ENCODE measurements around the gene PP2D1.
A peak's percentile ranks its signal among the peaks of the same experiment; 100 is the strongest.
"Not testable (repeated sequence)": the region's sequence is repeated elsewhere in the genome, so short reads cannot be mapped to it uniquely, and the experiment has no call there.

Gene PP2D1

DNA sequence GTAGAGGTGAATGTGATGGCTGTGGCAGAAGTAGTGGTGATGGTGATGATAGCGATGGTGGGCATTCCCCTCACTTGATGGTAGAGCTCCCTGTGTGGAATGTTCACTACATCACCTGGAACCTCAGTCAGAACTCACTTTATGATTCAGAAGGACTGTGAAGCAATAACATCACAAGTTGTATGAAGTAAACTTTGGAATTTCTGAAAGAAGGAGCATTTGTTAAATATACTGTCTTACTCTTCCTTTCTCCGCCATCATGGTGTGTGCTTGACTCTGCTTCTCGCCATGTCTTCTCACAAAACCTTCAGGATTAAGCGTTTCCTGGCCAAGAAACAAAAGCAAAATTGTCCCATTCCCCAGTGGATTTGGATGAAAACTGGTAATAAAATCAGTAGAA is at the start of gene PP2D1:
TSS of gene PP2D1 (minus strand) at position 101 of the 400 bp plus-strand sequence. CDS start 192 bp downstream, outside the sequence.
- DNase-seq (ENCODE audit: low read depth in 2 of 3, low spot score in 2 of 3): no peak

DNA sequence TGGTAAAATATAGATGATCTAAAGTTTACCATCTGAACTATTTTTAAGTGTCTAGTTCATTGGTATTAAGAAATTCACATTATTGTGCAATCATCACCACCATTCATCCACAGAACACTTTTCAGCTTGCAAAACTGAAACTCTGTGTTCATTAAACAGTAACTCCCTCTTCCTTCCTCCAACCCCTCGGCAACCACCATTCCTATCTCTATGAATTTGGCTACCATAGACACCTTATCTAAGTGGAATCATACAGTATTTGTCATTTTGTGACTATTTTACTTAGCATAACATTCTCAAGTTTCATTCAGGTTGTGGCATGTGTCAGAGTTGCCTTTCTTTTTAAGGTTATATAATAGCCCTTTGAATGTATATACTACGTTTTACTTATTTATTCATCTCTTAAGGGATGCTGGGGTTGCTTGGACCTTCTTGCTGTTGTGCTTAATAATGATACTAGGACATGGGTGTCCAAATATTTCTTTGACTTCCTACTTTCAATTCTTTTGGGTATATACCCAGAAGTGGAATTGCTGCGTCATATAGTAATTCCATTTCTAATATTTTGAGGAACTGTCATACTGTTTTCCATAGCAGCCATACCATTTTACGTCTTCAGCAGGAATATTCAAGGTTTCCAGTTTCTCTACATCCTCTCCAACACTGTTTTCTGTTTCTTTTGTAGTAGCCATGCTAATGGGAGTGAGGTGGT is 49.1 kb upstream of the PP2D1 start:
- no peak for DNase-seq (ENCODE audit: low read depth in 2 of 3, low spot score in 2 of 3)

DNA sequence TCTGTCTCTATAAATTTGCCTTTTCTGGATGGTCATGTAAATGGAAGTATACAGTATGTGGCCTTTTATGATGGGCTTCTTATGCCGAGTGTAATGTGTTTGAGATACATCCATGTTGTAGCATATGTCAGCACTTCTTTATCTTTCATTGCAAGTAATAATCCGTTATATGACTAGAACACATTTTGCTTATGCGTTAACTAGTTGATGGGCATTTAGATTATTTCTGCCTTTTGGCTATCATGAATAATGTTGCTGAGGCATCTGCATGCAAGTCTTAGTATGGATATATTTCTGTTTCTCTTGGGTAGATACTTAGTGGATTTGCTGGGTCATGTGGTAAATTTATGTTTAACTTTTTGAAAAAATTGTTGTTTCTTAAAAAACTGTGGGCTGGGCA is 47.9 kb upstream of the PP2D1 start:
- no peak for DNase-seq (ENCODE audit: low read depth in 2 of 3, low spot score in 2 of 3)

- no peak for DNase-seq (ENCODE audit: low read depth in 2 of 3, low spot score in 2 of 3)
These were observed 45.6 kb upstream of the PP2D1 start for GRCh38 chr3:20057612-20058180.

- DNase-seq (ENCODE audit: low read depth in 2 of 3, low spot score in 2 of 3): no peak
These were observed 44.9 kb upstream of the PP2D1 start for GRCh38 chr3:20056725-20057611.

GRCh38 chr3:20055842-20056241 is 43.8 kb upstream of the PP2D1 start:
- no peak for DNase-seq (ENCODE audit: low read depth in 2 of 3, low spot score in 2 of 3)

- no peak for DNase-seq (ENCODE audit: low read depth in 2 of 3, low spot score in 2 of 3)
These were observed 43.1 kb upstream of the PP2D1 start for GRCh38 chr3:20055020-20055775.

GRCh38 chr3:20054549-20054987 is 42.5 kb upstream of the PP2D1 start:
- peak in 2 of 3 experiments; percentile 38 to 40 for DNase-seq (ENCODE audit: low read depth in 2 of 3, low spot score in 2 of 3)

DNA sequence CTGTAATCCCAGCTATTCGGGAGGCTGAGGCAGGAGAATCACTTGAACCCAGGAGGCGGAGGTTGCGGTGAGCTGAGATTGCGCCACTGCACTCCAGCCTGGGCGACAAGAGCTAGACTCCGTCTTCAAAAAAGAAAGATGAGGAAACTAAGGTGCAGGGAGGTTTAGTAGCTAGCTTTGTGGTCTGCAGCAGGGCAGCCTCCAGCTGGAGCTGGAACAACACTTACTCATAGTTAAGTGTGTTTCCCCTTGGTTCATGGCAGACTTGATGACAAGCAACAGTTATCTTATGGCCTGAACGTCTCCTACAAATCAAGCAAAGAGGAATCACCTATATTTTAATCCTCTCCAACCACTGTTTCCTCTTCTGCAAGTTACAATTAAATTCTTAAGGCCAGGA is 40.8 kb upstream of the PP2D1 start:
- no peak for DNase-seq (ENCODE audit: low read depth in 2 of 3, low spot score in 2 of 3)

DNA sequence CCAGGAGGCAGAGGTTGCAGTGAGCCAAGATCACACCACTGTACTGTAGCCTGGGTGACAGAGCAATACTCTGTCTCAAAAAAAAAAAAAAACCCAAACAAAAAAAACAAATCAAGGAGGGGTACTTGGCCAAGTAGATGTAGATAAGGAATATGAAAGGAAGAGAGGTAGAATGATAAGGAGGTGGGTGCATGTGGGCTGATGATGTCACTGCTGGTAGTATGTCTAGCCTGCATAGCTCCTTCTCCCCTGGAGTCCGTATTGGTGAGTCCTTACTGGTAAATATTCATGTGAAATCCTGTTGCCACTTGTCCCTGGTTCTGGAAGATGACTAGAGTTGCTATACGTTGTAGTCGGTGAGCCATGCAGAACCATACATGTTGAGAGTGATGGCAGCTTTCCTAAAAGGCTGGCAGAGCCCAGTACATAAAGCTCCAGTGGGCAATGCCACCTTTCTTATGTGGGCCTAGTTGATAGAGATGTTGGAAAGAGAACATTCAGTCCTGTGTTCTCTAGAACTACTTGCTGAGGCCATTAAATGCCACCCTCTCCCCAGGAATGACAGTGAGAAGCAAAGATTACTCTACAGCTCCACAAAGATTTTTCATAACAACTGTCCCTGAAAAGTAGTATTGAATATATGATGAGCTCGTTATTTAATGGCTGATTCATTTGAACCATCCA is 39.2 kb upstream of the PP2D1 start:
- DNase-seq (ENCODE audit: low read depth in 2 of 3, low spot score in 2 of 3): no peak

DNA sequence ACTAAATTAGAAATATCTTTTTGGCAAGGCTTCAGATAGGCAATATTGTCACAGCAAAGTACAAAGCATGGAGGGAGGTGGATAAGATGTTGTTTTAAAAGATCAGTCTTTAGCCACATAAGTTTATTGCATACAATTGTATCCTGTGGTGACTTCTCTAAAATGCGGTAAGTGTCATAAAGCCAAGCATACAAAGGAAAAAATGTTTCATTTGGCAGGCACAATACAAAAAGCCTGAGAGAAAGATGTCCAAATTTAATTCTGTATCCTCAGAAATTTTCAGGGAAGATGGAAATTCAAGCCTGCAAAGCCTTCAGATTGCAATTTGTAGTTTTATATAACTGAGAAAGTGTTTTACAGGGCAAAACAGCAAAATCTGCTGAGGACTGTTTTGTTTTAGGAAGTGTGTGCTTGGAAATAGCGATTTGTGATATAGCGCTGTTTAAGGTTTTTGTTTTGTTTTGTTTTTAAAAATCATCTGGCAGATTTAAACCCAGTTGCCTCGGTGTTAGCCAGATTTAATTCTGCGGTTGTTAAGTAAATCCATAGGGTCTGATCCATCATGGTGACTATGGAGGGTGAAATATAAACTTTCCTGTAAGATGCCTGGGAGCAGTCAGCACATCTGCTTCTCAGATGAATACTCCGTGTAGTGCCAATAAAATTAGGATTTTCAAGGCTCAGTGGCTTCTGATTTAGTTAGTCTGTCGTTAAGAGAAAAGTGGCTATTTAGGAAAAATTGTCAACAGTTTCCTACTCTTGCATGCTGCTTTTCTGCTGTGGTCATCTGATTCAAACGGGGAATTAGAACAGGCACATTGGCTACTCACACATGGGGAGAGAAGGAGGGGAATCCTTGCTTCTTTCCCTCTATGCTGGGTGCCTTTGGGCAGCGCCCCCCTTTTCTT is 36.2 kb upstream of the PP2D1 start:
- no peak for DNase-seq (ENCODE audit: low read depth in 2 of 3, low spot score in 2 of 3)

GRCh38 chr3:20047341-20047779 is 35.3 kb upstream of the PP2D1 start:
- no peak for DNase-seq (ENCODE audit: low read depth in 2 of 3, low spot score in 2 of 3)

- no peak for DNase-seq (ENCODE audit: low read depth in 2 of 3, low spot score in 2 of 3)
These were observed 34.5 kb upstream of the PP2D1 start for GRCh38 chr3:20046556-20046955.

DNA sequence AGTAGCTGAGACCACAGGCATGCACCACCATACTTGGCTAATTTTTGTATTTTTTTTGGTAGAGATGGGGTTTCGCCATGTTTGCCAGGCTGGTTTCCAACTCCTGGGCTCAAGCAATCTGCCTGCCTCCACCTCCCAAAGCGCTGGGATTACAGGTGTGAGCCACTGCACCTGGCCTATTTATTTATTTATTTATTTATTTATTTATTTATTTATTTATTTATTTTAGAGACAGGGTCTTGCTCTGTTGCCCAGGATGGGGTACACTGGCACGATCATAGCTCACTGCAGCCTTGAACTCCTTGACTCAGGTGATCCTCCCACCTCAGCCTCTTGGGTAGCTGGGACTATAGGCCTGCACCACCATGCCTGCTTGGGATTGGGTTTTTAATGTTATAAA is 33.1 kb upstream of the PP2D1 start:
- not testable (repeated sequence) for DNase-seq (ENCODE audit: low read depth in 2 of 3, low spot score in 2 of 3)

DNA sequence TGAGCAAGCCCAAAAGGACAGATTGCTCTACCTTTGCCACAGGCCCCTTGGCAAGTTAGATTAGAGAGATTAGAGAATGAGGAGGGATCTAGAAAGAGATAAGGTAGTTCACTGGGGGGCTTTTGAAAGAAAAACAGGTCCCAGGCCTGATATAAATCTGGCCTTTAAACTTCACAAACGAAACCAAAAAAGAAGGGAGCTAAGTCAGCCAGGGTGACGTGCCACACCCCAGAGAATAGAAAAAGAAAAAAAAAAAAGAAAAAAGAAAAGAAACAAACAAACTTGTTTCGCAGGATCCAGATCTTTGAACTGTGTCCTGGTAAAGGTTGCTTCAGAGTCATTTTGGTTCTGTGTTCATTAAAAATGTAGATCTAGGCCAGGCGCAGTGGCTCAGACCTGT is 31.8 kb upstream of the PP2D1 start:
- no peak for DNase-seq (ENCODE audit: low read depth in 2 of 3, low spot score in 2 of 3)

GRCh38 chr3:20043396-20043795 is 31.3 kb upstream of the PP2D1 start:
- no peak for DNase-seq (ENCODE audit: low read depth in 2 of 3, low spot score in 2 of 3)

DNA sequence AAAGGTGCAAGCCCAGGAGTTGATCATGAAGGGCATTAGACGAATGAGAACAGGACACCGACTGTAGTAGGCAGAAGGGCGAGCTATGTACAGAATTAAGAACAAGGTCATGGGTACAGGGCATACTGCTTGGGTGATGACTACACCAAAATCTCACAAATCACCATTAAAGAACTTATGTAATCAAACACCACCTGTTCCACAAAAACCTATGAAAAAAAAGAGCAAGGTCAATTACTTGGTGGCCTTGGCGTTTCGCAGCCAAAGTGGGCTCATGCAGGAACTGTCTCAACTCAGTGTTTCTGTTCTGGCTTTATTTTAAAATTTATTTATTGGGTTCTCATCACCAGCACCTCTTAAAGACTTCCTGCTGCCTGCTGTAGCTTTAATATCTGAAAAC is 30.3 kb upstream of the PP2D1 start:
- DNase-seq (ENCODE audit: low read depth in 2 of 3, low spot score in 2 of 3): no peak

DNA sequence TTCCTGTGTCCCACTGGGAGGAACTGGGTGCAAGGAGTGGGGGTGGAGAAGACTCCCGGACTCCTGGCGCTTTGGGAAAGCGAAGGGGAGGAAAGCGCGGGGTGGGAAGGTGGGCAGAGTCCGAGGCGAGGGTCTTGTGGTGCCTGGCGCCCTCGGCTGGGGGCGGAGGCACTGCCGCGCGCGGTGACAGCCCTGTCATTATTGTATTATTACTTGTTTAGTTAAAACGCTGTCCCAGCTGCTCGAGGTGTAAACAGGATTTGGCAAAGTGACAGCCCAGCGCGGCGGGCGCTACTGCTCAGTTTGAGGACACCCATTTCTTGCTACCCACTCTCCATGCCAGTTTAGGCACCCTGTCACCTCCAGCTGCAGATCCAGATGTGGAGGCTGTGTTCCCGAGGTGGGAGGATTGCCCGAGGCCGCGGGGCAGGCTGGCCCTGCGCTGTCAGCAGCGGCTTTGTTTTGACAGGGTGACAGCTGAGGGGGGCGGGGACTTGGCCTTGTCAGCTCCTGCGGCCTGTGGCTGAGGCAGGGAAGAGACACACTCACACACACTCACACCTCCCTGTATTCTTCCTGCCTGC is 29.2 kb upstream of the PP2D1 start:
- DNase-seq (ENCODE audit: low read depth in 2 of 3, low spot score in 2 of 3): peak; percentile 54 to 59 (median 56)

DNA sequence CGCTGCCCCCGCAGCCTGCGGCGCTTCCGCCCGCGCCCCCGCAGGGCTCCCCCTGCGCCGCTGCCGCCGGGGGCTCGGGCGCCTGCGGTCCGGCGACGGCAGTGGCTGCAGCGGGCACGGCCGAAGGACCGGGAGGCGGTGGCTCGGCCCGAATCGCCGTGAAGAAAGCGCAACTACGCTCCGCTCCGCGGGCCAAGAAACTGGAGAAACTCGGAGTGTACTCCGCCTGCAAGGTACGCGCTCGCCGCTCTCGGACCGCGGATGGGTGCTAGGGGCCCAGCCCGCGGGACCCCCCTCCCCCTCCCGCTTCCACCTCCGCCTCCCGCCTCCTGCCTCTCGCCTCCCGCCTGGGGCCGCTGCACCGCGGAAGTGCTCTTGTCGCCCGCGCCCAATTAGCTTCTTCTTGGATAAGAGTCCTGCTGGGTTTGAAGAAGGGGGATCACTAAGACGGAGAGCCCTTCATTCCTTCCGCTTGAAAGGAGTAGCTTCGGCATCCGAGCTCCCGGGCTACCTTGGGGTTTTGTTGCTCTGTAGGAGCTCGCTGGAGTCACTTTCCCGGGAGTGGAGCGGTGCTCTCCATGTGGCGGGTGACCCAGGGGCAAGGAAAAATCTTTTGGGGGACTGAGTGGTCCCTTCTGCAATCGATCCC is 28.6 kb upstream of the PP2D1 start:
- peak; percentile 39 to 52 (median 41) for DNase-seq (ENCODE audit: low read depth in 2 of 3, low spot score in 2 of 3)
